NCI-H2029 (cell line): Measurements from ENCODE around the gene TOR2A.

Source experiments
- DNase-seq: peaks from one replicate; lab custom pipeline; 2025; lab: John Stamatoyannopoulos, UW

The TOR2A gene

GRCh38 chr9:127742435-127743088 lies 7.5 kb upstream of the TOR2A start:
- peak; percentile 77 for DNase-seq

GRCh38 chr9:127741831-127742434 lies 6.8 kb upstream of the TOR2A start:
- DNase-seq, result peak; percentile 43

GRCh38 chr9:127739614-127740330 lies 4.7 kb upstream of the TOR2A start:
- no peak for DNase-seq

GRCh38 chr9:127738666-127739065 lies 3.6 kb upstream of the TOR2A start:
- no peak for DNase-seq

- DNase-seq, result no peak
Measured at GRCh38 chr9:127735530-127736185, 564 bp upstream of the TOR2A start.

- no peak for DNase-seq
Measured at GRCh38 chr9:127734247-127734746, 797 bp downstream of the TOR2A start.

GRCh38 chr9:127733614-127734013 lies 1.5 kb downstream of the TOR2A start:
- DNase-seq, result no peak

- no peak for DNase-seq
Measured at GRCh38 chr9:127732444-127732843, 2.6 kb downstream of the TOR2A start.

GRCh38 chr9:127731938-127732337 lies 3.2 kb downstream of the TOR2A start:
- no peak for DNase-seq

- no peak for DNase-seq
Measured at GRCh38 chr9:127730799-127731410, 4.2 kb downstream of the TOR2A start.

- DNase-seq, result no peak
Measured at GRCh38 chr9:127730262-127730661, 4.8 kb downstream of the TOR2A start.

GRCh38 chr9:127729522-127730256 lies 5.4 kb downstream of the TOR2A start:
- DNase-seq, result no peak

- DNase-seq, result no peak
Measured at GRCh38 chr9:127728808-127729207, 6.3 kb downstream of the TOR2A start.

GRCh38 chr9:127726871-127727270 lies 8.2 kb downstream of the TOR2A start:
- DNase-seq, result no peak

GRCh38 chr9:127724012-127724411 lies 11.1 kb downstream of the TOR2A start:
- peak; percentile 46 for DNase-seq

GRCh38 chr9:127723444-127723843 lies 11.7 kb downstream of the TOR2A start:
- peak; percentile 79 for DNase-seq

GRCh38 chr9:127723013-127723412 lies 12.1 kb downstream of the TOR2A start:
- no peak for DNase-seq

GRCh38 chr9:127722055-127722745 lies 12.9 kb downstream of the TOR2A start:
- DNase-seq, result no peak

- no peak for DNase-seq
Measured at GRCh38 chr9:127721391-127721821, 13.7 kb downstream of the TOR2A start.

- DNase-seq, result no peak
Measured at GRCh38 chr9:127720865-127721227, 14.2 kb downstream of the TOR2A start.
